ENCODE data around the gene TMEM127.

The TMEM127 gene

DNA sequence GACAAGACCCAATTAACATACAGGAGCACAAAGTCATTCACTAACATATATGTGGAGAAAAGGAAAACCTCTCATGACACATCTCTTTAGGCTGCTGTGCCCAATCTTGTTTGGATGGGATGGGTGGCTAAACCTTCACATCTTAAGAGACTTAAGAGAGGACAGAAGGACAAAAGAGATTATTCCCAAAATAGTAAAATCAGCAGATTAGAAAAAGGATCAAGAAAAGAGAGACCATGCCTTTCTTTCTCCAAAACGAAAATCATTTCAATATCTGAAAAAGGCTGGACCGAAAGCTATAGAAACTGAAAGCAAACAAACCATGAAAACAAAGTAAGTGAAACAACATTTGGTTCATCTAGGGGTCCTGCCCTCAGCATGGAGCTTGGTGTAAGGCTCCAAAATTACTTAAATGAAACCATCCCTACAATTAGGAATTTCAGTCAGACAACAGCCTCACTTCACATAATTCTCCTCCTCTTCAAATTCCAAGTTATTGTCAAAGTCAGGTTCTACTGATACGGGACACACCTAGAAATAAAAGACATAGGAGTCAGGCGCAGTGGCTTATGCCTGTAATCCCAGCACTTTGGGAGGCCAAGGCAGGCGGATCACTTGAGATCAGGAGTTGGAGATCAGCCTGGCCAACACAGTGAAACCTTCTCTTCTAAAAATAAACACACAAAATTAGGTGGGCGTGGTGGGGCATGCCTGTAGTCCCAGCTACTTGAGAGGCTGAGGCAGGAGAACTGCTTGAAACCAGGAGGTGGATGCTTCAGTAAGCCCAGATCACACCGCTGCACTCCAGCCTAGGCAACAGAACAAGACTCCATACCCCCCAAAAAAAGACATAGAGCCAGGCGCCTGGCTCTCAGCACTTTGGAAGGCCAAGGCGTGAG is 62.4 kb downstream of the TMEM127 start:
- no peak for DNase-seq

DNA sequence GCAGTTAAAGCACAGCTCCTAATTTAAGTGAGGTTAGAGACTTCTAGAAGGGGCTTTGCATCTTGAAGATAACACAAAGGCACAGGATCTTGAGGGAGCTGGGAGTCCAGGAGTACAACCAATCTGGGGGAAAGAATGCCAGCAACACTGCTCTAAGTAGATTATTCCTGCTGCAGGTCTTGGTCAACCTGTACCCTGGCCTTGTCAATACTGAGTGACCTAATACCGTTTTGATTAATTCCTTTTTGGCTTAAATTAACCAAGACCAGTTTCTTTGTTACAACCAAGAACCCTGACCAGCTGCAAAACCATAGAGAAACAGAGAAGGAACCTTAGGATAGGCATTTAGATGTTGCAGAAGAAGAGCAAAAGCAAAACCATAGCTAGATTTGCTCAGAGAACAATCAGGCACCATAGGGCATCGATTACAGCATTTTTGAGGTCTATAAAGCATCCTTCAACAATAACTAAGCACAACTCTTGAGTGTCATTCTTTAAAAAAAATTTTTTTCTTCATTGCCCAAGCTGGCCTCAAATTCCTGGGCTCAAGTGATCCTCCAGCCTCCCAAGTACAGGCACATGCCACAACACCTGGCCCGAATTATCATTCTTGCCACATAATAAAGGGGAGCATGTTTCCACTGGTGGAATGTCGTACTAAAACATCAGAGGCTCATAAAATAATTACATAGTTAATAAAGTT is 63.5 kb downstream of the TMEM127 start:
- no peak for DNase-seq

DNA sequence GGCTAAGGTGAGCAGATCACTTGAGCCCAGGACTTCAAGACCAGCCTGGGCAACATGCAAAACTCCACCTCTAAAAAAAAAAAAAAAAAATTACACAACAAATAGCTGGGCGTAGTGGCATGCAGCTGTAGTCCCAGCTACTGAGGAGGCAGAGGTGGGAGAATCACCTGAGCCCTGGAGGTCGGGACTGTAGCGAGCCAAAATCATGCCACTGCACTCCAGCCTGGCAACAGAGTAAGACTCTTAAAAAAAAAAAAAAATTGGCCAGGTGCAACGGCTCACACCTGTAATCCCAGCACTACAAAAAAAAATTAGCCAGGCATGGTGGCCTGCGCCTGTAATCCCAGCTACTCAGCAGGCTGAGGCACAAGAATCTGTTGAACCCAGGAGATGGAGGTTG is 64.5 kb downstream of the TMEM127 start:
- no peak for DNase-seq

DNA sequence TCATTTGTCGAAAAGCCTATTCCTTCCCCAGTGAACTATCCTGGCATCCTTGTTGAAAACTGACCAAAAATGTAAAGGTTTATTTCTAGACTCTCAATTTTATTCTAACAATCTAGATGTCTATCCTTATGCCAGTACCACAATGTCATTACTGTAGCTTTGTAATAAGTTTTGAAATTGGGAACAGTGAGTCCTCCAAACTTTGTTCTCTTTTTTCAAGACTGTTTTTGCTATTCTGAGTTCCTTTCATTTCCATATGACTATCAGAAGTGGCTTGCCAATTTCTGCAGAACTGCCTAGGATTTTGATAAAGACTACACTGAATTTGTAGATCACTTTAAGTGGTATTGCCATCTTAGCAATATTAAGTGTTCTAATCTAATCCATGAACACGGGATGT is 66.9 kb downstream of the TMEM127 start:
- DNase-seq: no peak

All from NCI-H345 (cell line).